IPS DF 6.9 (cell line): ENCODE results near the gene FBXL20.
"Not testable (repeated sequence)": the region's sequence is repeated elsewhere in the genome, so short reads cannot be mapped to it uniquely, and the experiment has no call there.

Experiments
- DNase-seq: peaks from one replicate; pipeline ENCODE4 v3.0.0-alpha.2; 2013; ENCODE audit warnings: low read depth, low spot score
- H3K27ac ChIP-seq: one replicate; pipeline ENCODE4 v1.5.1; 2013; ENCODE audit warnings: low read length, control low read depth
- H3K27me3 ChIP-seq: 2 replicates; pipeline ENCODE4 v1.6.1; 2013; ENCODE audit warnings: mild to moderate bottlenecking, low read length; ENCODE audit not compliant: control insufficient read depth, insufficient read depth
- H3K36me3 ChIP-seq: 2 replicates; pipeline ENCODE4 v1.6.1; 2013; ENCODE audit warnings: low read length; ENCODE audit not compliant: control insufficient read depth, insufficient read depth
- H3K4me1 ChIP-seq: 2 replicates; pipeline ENCODE4 v1.6.1; 2013; ENCODE audit warnings: low read length; ENCODE audit not compliant: control insufficient read depth, insufficient read depth
- H3K4me3 ChIP-seq: 2 replicates; pipeline ENCODE4 v1.5.1; 2013; ENCODE audit warnings: mild to moderate bottlenecking, low read length
- H3K9me3 ChIP-seq: 2 replicates; pipeline ENCODE4 v1.6.1; 2013; ENCODE audit warnings: low read length, inconsistent platforms; ENCODE audit not compliant: control insufficient read depth, insufficient read depth
- WGBS: extraction: QIAGEN DNeasy Blood & Tissue Kit; methylation state at CpG from one replicate; pipeline ENCODE4 v1.1.7; 2013; ENCODE audit warnings: mixed read lengths, missing lambda C conversion rate; ENCODE audit not compliant: insufficient read length, insufficient coverage; 5-methylcytosine and 5-hydroxymethylcytosine counted together

FBXL20 gene

GRCh38 chr17:39332092-39332491 lies 69.3 kb downstream of the FBXL20 start:
- no peaks in the 10 kb centered on the region for H3K27me3 ChIP-seq
- no peaks in the 10 kb centered on the region for H3K36me3 ChIP-seq
- no peak for DNase-seq
- H3K4me3 ChIP-seq, result no peak overlapping the region
- no peaks in the 10 kb centered on the region for H3K9me3 ChIP-seq
- no CpG with 5 or more reads among the region's 5 CpGs for WGBS
- H3K27ac ChIP-seq, result no peak overlapping the region
- no peaks in the 10 kb centered on the region for H3K4me1 ChIP-seq

GRCh38 chr17:39328815-39329214 lies 72.6 kb downstream of the FBXL20 start:
- no peak for DNase-seq
- no CpG with 5 or more reads among the region's 1 CpG for WGBS
- no peaks in the 10 kb centered on the region for H3K27me3 ChIP-seq
- no peaks in the 10 kb centered on the region for H3K9me3 ChIP-seq
- no peak overlapping the region for H3K4me3 ChIP-seq
- H3K27ac ChIP-seq, result no peak overlapping the region
- no peaks in the 10 kb centered on the region for H3K36me3 ChIP-seq
- no peaks in the 10 kb centered on the region for H3K4me1 ChIP-seq

- no CpG with 5 or more reads among the region's 4 CpGs for WGBS
- Histone ChIP-seq H3K4me1 (no peaks in the 10 kb centered on the region), H3K27ac (no peak overlapping the region), H3K4me3 (no peak overlapping the region), H3K36me3 (no peaks in the 10 kb centered on the region), H3K9me3 (no peaks in the 10 kb centered on the region), H3K27me3 (no peaks in the 10 kb centered on the region)
- DNase-seq, result no peak
These were observed 74.3 kb downstream of the FBXL20 start for GRCh38 chr17:39327109-39327508.

- Histone ChIP-seq H3K4me3 (no peak overlapping the region), H3K4me1 (no peaks in the 10 kb centered on the region), H3K27ac (no peak overlapping the region), H3K9me3 (no peaks in the 10 kb centered on the region), H3K36me3 (no peaks in the 10 kb centered on the region), H3K27me3 (no peaks in the 10 kb centered on the region)
- WGBS, result no CpG with 5 or more reads among the region's 4 CpGs
- no peak for DNase-seq
These were observed 75.7 kb downstream of the FBXL20 start for GRCh38 chr17:39325528-39326240.

GRCh38 chr17:39318636-39319035 lies 82.8 kb downstream of the FBXL20 start:
- WGBS, result no CpG with 5 or more reads among the region's 8 CpGs
- no peak overlapping the region for H3K27ac ChIP-seq
- H3K4me1 ChIP-seq, result no peaks in the 10 kb centered on the region
- H3K36me3 ChIP-seq, result no peaks in the 10 kb centered on the region
- no peak for DNase-seq
- H3K27me3 ChIP-seq, result no peaks in the 10 kb centered on the region
- H3K4me3 ChIP-seq, result no peak overlapping the region
- H3K9me3 ChIP-seq, result no peaks in the 10 kb centered on the region

- Histone ChIP-seq H3K4me3 (no peak overlapping the region), H3K4me1 (no peaks in the 10 kb centered on the region), H3K27me3 (no peaks in the 10 kb centered on the region), H3K9me3 (no peaks in the 10 kb centered on the region), H3K36me3 (no peaks in the 10 kb centered on the region), H3K27ac (no peak overlapping the region)
- DNase-seq, result no peak
- no CpG with 5 or more reads among the region's 3 CpGs for whole genome bisulfite sequencing
These were observed 94.8 kb downstream of the FBXL20 start for GRCh38 chr17:39306509-39307212.

GRCh38 chr17:39305978-39306377 lies 95.4 kb downstream of the FBXL20 start:
- Histone ChIP-seq H3K27me3 (no peaks in the 10 kb centered on the region), H3K36me3 (no peaks in the 10 kb centered on the region), H3K4me1 (no peaks in the 10 kb centered on the region), H3K9me3 (no peaks in the 10 kb centered on the region), H3K4me3 (no peak overlapping the region), H3K27ac (no peak overlapping the region)
- no CpG with 5 or more reads among the region's 7 CpGs for WGBS
- DNase-seq, result no peak

- Histone ChIP-seq H3K4me1 (no peaks in the 10 kb centered on the region), H3K9me3 (no peaks in the 10 kb centered on the region), H3K27ac (no peak overlapping the region), H3K4me3 (no peak overlapping the region), H3K27me3 (no peaks in the 10 kb centered on the region), H3K36me3 (no peaks in the 10 kb centered on the region)
- DNase-seq, result no peak
- no CpG with 5 or more reads among the region's 1 CpG for WGBS
These were observed 97.2 kb downstream of the FBXL20 start for GRCh38 chr17:39304188-39304587.

- no peaks in the 10 kb centered on the region for H3K9me3 ChIP-seq
- H3K36me3 ChIP-seq, result no peaks in the 10 kb centered on the region
- no peak overlapping the region for H3K4me3 ChIP-seq
- H3K27me3 ChIP-seq, result no peaks in the 10 kb centered on the region
- no peaks in the 10 kb centered on the region for H3K4me1 ChIP-seq
- no peak for DNase-seq
- H3K27ac ChIP-seq, result no peak overlapping the region
These were observed 107.4 kb downstream of the FBXL20 start for GRCh38 chr17:39294060-39294459.

- not testable (repeated sequence) for H3K36me3 ChIP-seq, H3K27ac ChIP-seq, H3K4me1 ChIP-seq, H3K9me3 ChIP-seq, H3K27me3 ChIP-seq, H3K4me3 ChIP-seq, DNase-seq
- WGBS, result no CpG with 5 or more reads among the region's 8 CpGs
These were observed 108.9 kb downstream of the FBXL20 start for GRCh38 chr17:39292546-39292945.

- H3K4me1 ChIP-seq, H3K9me3 ChIP-seq, H3K27me3 ChIP-seq, H3K36me3 ChIP-seq, DNase-seq, H3K27ac ChIP-seq, H3K4me3 ChIP-seq: not testable (repeated sequence)
- WGBS, result no CpG with 5 or more reads among the region's 3 CpGs
These were observed 114.9 kb downstream of the FBXL20 start for GRCh38 chr17:39286513-39286912.
